GM23338 (cell line): ENCODE results near the gene CD1D. TPM values are rescaled to one million over a fixed set of nuclear protein-coding genes. Genes with fewer than 3 reads are reported as not detected.

ENCODE experiments used
- ATAC-seq: fragments of 200-7000 bp; cut with Tn5 transposase; 3 replicates; pipeline ENCODE4 v1.9.1; 2020
- DNase-seq: peaks from one replicate; pipeline ENCODE4 v3.0.0-alpha.2; 2015; ENCODE audit warnings: low spot score
- H2AFZ ChIP-seq: fragments of 200-600 bp; sonication (generic); 2 replicates; pipeline ENCODE4 v1.8.0; 2016; ENCODE audit warnings: antibody characterized with exemption, mild to moderate bottlenecking, moderate library complexity
- H3F3A ChIP-seq: fragments of 200-600 bp; sonication (generic); replicated peaks from 2 replicates; pipeline ENCODE4 v1.8.0; 2017; ENCODE audit warnings: antibody characterized with exemption, mixed run types, low read depth
- H3K27ac ChIP-seq: fragments of 200-600 bp; sonication (generic); 2 replicates; pipeline ENCODE4 v1.6.1; 2016; ENCODE audit warnings: low read depth
- H3K27me3 ChIP-seq: fragments of 200-600 bp; sonication (generic); 2 replicates; pipeline ENCODE4 v1.8.0; 2016; ENCODE audit warnings: mild to moderate bottlenecking, mixed run types, moderate library complexity; ENCODE audit not compliant: insufficient read depth
- H3K36me3 ChIP-seq: fragments of 200-600 bp; sonication (generic); 2 replicates; pipeline ENCODE4 v1.8.0; 2016; ENCODE audit warnings: mild to moderate bottlenecking; ENCODE audit not compliant: insufficient read depth
- H3K4me1 ChIP-seq: fragments of 200-600 bp; sonication (generic); 2 replicates; pipeline ENCODE4 v1.8.0; 2016; ENCODE audit warnings: mild to moderate bottlenecking, moderate library complexity; ENCODE audit not compliant: insufficient read depth
- H3K4me2 ChIP-seq: fragments of 200-600 bp; sonication (generic); 2 replicates; pipeline ENCODE4 v1.7.1; 2017; ENCODE audit warnings: mixed run types
- H3K4me3 ChIP-seq: fragments of 200-600 bp; sonication (generic); 2 replicates; pipeline ENCODE4 v1.6.1; 2016; ENCODE audit warnings: mixed run types
- H3K79me2 ChIP-seq: fragments of 200-600 bp; sonication (generic); replicated peaks from 2 replicates; pipeline ENCODE4 v1.8.0; 2017; ENCODE audit warnings: mild to moderate bottlenecking; ENCODE audit not compliant: insufficient read depth
- H3K9me2 ChIP-seq: fragments of 200-600 bp; sonication (generic); 2 replicates; pipeline ENCODE4 v1.8.0; 2017; ENCODE audit not compliant: insufficient read depth
- H4K20me1 ChIP-seq: fragments of 200-600 bp; sonication (generic); replicated peaks from 2 replicates; pipeline ENCODE4 v1.8.0; 2017; ENCODE audit warnings: mild to moderate bottlenecking; ENCODE audit not compliant: insufficient read depth
- H3K27ac Mint-ChIP-seq: 2 replicates; pipeline ENCODE4 v1.8.0; 2020; ENCODE audit warnings: inconsistent platforms, mild to moderate bottlenecking, moderate library complexity, mixed read lengths
- H3K27me3 Mint-ChIP-seq: 3 replicates; pipeline ENCODE4 v1.8.0; 2022; ENCODE audit warnings: low read depth, mild to moderate bottlenecking, moderate library complexity, mixed read lengths, inconsistent platforms; ENCODE audit not compliant: insufficient read depth, poor library complexity
- H3K36me3 Mint-ChIP-seq: 3 replicates; pipeline ENCODE4 v1.8.0; 2021; ENCODE audit warnings: low read depth, mild to moderate bottlenecking, inconsistent platforms, moderate library complexity, mixed read lengths
- H3K4me1 Mint-ChIP-seq: 3 replicates; pipeline ENCODE4 v1.8.0; 2020; ENCODE audit warnings: mild to moderate bottlenecking, inconsistent platforms, mixed read lengths
- H3K4me3 Mint-ChIP-seq: 3 replicates; pipeline ENCODE4 v1.8.0; 2021; ENCODE audit warnings: moderate library complexity, mild to moderate bottlenecking, inconsistent platforms, mixed read lengths
- H3K9me3 Mint-ChIP-seq: 3 replicates; pipeline ENCODE4 v1.8.0; 2020; ENCODE audit warnings: moderate library complexity, mild to moderate bottlenecking, inconsistent platforms, mixed read lengths
- CREB1 ChIP-seq: fragments of 250-450 bp; sonication (Bioruptor Pico); IDR thresholded peaks from 2 replicates; pipeline ENCODE4 v1.5.0; 2020; ENCODE audit warnings: low read depth, mild to moderate bottlenecking, moderate library complexity
- EZH2 ChIP-seq: fragments of 200-600 bp; sonication (generic); IDR thresholded peaks from one replicate; pipeline ENCODE4 v1.8.0; 2017; ENCODE audit warnings: antibody characterized with exemption, mild to moderate bottlenecking, low read depth; ENCODE audit not compliant: unreplicated experiment
- EZH2phosphoT487 ChIP-seq: fragments of 200-600 bp; sonication (generic); IDR thresholded peaks from one replicate; pipeline ENCODE4 v1.8.1; 2018; ENCODE audit warnings: antibody characterized with exemption; ENCODE audit not compliant: unreplicated experiment
- JUNB ChIP-seq: IDR thresholded peaks from one replicate; pipeline ENCODE4 v1.6.1; 2016; ENCODE audit warnings: antibody characterized with exemption; ENCODE audit not compliant: unreplicated experiment
- NANOG ChIP-seq: IDR thresholded peaks from 2 replicates; pipeline ENCODE4 v1.6.1; 2016; ENCODE audit warnings: antibody characterized with exemption, borderline replicate concordance
- POLR2AphosphoS5 ChIP-seq: IDR thresholded peaks from 2 replicates; pipeline ENCODE4 v1.6.1; 2016; ENCODE audit warnings: antibody characterized with exemption, low read depth
- STAT1 ChIP-seq: IDR thresholded peaks from one replicate; pipeline ENCODE4 v1.6.1; 2016; ENCODE audit warnings: antibody characterized with exemption; ENCODE audit not compliant: unreplicated experiment
- ZNF114 ChIP-seq: fragments of 250-450 bp; sonication (Bioruptor Pico); IDR thresholded peaks from 2 replicates; pipeline ENCODE4 v1.5.0; 2020; ENCODE audit warnings: mild to moderate bottlenecking, moderate library complexity
- ZNF331 ChIP-seq: fragments of 250-450 bp; sonication (Bioruptor Pico); IDR thresholded peaks from 2 replicates; pipeline ENCODE4 v1.5.0; 2020; ENCODE audit warnings: low read depth, mild to moderate bottlenecking, moderate library complexity
- polyA plus RNA-seq: library from polyadenylated mRNA; unstranded; fragments of >200 nt; fragmentation: Nextera tagmentation; extraction: Ambion mirVana; gene quantifications from 2 replicates; pipeline ENCODE4 v1.2.1, GENCODE V29; 2016
- total RNA-seq: library from RNA; depleted of rRNA; stranded (reverse); fragments of >200 nt; shearing (Covaris generic); gene quantifications from 2 replicates; pipeline ENCODE4 v1.2.3, GENCODE V29; 2014
- TF ChIP-seq, protein P1 (sequence below): fragments of 250-450 bp; sonication (Bioruptor Pico); IDR thresholded peaks from 2 replicates; pipeline ENCODE4 v1.5.0; 2020; ENCODE audit warnings: mild to moderate bottlenecking, moderate library complexity
- TF ChIP-seq, protein P2 (sequence below): IDR thresholded peaks from one replicate; pipeline ENCODE4 v1.6.1; 2018; ENCODE audit warnings: antibody characterized with exemption; ENCODE audit not compliant: unreplicated experiment
- TF ChIP-seq, protein P3 (sequence below), 2 experiments: fragments of 200-600 bp in 1 of 2; sonication (generic) in 1 of 2; conservative IDR thresholded peaks; 2 replicates each; pipeline versions ENCODE4 v1.5.1 to v1.6.1; 2016 to 2017; ENCODE audit warnings: antibody characterized with exemption in 2 of 2, low read depth in 2 of 2, mild to moderate bottlenecking in 2 of 2, moderate library complexity in 1 of 2
- TF ChIP-seq, protein P4 (sequence below): IDR thresholded peaks from 2 replicates; pipeline ENCODE4 v1.6.1; 2016; ENCODE audit warnings: antibody characterized with exemption

The CD1D gene
- total and polyA plus RNA-seq, 2 experiments from 2014 or later, result 1.5 to 2.7 TPM

DNA sequence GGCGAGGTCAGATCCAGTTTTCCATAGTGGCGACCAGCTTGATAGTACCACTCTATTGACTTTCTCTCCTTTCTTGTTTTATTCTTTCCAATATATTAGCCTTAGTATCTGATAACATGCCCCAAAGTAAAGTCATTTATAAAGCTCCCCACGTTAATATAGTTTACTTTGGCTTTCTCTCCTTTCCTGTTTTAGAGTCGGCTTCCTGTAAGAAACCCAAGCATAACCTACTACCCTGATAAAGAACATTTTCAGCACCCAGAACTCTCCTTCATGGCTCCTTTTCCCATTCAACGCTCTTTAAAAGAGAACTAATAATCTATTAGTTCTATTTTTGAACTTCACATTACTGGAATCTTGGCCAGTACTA, 23.7 kb downstream of the CD1D start:
- H3K4me1 ChIP-seq, result peaks cover 18% of the 10 kb centered on the region
- Mint-ChIP-seq H3K27ac (no peak overlapping the region), H3K4me1 (peaks cover 25% of the 10 kb centered on the region), H3K9me3 (no peaks in the 10 kb centered on the region; the same call in 2 of the 3 replicates), H3K4me3 (no peak overlapping the region), H3K27me3 (peaks cover 3% of the 10 kb centered on the region), H3K36me3 (no peaks in the 10 kb centered on the region; the same call in 2 of the 3 replicates)
- H3K79me2 ChIP-seq, result no peaks in the 10 kb centered on the region
- H3K4me2 ChIP-seq, result no peak overlapping the region
- H3F3A ChIP-seq, result no peaks in the 10 kb centered on the region
- H3K4me3 ChIP-seq, result no peak overlapping the region
- no peaks in the 10 kb centered on the region for H4K20me1 ChIP-seq
- DNase-seq, result no peak
- H3K9me2 ChIP-seq, result no peaks in the 10 kb centered on the region
- H3K27me3 ChIP-seq, result no peaks in the 10 kb centered on the region
- no peak overlapping the region for H2AFZ ChIP-seq
- no peak for TF ChIP-seq CREB1 (CRISPR knock-in tag)
- TF ChIP-seq, protein P1, sequence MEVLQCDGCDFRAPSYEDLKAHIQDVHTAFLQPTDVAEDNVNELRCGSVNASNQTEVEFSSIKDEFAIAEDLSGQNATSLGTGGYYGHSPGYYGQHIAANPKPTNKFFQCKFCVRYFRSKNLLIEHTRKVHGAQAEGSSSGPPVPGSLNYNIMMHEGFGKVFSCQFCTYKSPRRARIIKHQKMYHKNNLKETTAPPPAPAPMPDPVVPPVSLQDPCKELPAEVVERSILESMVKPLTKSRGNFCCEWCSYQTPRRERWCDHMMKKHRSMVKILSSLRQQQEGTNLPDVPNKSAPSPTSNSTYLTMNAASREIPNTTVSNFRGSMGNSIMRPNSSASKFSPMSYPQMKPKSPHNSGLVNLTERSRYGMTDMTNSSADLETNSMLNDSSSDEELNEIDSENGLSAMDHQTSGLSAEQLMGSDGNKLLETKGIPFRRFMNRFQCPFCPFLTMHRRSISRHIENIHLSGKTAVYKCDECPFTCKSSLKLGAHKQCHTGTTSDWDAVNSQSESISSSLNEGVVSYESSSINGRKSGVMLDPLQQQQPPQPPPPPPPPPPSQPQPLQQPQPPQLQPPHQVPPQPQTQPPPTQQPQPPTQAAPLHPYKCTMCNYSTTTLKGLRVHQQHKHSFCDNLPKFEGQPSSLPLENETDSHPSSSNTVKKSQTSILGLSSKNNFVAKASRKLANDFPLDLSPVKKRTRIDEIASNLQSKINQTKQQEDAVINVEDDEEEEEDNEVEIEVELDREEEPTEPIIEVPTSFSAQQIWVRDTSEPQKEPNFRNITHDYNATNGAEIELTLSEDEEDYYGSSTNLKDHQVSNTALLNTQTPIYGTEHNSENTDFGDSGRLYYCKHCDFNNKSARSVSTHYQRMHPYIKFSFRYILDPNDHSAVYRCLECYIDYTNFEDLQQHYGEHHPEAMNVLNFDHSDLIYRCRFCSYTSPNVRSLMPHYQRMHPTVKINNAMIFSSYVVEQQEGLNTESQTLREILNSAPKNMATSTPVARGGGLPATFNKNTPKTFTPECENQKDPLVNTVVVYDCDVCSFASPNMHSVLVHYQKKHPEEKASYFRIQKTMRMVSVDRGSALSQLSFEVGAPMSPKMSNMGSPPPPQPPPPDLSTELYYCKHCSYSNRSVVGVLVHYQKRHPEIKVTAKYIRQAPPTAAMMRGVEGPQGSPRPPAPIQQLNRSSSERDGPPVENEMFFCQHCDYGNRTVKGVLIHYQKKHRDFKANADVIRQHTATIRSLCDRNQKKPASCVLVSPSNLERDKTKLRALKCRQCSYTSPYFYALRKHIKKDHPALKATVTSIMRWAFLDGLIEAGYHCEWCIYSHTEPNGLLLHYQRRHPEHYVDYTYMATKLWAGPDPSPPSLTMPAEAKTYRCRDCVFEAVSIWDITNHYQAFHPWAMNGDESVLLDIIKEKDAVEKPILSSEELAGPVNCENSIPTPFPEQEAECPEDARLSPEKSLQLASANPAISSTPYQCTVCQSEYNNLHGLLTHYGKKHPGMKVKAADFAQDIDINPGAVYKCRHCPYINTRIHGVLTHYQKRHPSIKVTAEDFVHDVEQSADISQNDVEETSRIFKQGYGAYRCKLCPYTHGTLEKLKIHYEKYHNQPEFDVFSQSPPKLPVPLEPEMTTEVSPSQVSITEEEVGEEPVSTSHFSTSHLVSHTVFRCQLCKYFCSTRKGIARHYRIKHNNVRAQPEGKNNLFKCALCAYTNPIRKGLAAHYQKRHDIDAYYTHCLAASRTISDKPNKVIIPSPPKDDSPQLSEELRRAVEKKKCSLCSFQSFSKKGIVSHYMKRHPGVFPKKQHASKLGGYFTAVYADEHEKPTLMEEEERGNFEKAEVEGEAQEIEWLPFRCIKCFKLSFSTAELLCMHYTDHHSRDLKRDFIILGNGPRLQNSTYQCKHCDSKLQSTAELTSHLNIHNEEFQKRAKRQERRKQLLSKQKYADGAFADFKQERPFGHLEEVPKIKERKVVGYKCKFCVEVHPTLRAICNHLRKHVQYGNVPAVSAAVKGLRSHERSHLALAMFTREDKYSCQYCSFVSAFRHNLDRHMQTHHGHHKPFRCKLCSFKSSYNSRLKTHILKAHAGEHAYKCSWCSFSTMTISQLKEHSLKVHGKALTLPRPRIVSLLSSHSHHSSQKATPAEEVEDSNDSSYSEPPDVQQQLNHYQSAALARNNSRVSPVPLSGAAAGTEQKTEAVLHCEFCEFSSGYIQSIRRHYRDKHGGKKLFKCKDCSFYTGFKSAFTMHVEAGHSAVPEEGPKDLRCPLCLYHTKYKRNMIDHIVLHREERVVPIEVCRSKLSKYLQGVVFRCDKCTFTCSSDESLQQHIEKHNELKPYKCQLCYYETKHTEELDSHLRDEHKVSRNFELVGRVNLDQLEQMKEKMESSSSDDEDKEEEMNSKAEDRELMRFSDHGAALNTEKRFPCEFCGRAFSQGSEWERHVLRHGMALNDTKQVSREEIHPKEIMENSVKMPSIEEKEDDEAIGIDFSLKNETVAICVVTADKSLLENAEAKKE (CRISPR knock-in tag), result no peak
- TF ChIP-seq, protein P2, sequence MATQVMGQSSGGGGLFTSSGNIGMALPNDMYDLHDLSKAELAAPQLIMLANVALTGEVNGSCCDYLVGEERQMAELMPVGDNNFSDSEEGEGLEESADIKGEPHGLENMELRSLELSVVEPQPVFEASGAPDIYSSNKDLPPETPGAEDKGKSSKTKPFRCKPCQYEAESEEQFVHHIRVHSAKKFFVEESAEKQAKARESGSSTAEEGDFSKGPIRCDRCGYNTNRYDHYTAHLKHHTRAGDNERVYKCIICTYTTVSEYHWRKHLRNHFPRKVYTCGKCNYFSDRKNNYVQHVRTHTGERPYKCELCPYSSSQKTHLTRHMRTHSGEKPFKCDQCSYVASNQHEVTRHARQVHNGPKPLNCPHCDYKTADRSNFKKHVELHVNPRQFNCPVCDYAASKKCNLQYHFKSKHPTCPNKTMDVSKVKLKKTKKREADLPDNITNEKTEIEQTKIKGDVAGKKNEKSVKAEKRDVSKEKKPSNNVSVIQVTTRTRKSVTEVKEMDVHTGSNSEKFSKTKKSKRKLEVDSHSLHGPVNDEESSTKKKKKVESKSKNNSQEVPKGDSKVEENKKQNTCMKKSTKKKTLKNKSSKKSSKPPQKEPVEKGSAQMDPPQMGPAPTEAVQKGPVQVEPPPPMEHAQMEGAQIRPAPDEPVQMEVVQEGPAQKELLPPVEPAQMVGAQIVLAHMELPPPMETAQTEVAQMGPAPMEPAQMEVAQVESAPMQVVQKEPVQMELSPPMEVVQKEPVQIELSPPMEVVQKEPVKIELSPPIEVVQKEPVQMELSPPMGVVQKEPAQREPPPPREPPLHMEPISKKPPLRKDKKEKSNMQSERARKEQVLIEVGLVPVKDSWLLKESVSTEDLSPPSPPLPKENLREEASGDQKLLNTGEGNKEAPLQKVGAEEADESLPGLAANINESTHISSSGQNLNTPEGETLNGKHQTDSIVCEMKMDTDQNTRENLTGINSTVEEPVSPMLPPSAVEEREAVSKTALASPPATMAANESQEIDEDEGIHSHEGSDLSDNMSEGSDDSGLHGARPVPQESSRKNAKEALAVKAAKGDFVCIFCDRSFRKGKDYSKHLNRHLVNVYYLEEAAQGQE, result no peak
- no peak for TF ChIP-seq ZNF331 (CRISPR knock-in tag)
- TF ChIP-seq, protein P3, sequence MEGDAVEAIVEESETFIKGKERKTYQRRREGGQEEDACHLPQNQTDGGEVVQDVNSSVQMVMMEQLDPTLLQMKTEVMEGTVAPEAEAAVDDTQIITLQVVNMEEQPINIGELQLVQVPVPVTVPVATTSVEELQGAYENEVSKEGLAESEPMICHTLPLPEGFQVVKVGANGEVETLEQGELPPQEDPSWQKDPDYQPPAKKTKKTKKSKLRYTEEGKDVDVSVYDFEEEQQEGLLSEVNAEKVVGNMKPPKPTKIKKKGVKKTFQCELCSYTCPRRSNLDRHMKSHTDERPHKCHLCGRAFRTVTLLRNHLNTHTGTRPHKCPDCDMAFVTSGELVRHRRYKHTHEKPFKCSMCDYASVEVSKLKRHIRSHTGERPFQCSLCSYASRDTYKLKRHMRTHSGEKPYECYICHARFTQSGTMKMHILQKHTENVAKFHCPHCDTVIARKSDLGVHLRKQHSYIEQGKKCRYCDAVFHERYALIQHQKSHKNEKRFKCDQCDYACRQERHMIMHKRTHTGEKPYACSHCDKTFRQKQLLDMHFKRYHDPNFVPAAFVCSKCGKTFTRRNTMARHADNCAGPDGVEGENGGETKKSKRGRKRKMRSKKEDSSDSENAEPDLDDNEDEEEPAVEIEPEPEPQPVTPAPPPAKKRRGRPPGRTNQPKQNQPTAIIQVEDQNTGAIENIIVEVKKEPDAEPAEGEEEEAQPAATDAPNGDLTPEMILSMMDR (conservative IDR thresholded peaks at IDR 0.05; ENCODE audit: low read depth in 2 of 2), result no peak
- TF ChIP-seq EZH2, result no peak
- TF ChIP-seq, protein P4, sequence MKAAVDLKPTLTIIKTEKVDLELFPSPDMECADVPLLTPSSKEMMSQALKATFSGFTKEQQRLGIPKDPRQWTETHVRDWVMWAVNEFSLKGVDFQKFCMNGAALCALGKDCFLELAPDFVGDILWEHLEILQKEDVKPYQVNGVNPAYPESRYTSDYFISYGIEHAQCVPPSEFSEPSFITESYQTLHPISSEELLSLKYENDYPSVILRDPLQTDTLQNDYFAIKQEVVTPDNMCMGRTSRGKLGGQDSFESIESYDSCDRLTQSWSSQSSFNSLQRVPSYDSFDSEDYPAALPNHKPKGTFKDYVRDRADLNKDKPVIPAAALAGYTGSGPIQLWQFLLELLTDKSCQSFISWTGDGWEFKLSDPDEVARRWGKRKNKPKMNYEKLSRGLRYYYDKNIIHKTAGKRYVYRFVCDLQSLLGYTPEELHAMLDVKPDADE, result no peak
- no peak for TF ChIP-seq POLR2AphosphoS5
- TF ChIP-seq EZH2phosphoT487, result no peak
- TF ChIP-seq JUNB, result no peak
- no peak for TF ChIP-seq NANOG
- no peak for TF ChIP-seq ZNF114
- TF ChIP-seq STAT1, result no peak
- ATAC-seq, result no peak
- H3K27ac ChIP-seq, result no peak overlapping the region
- no peaks in the 10 kb centered on the region for H3K36me3 ChIP-seq
